Measurements from ENCODE around the gene TCF12.

TCF12 gene

DNA sequence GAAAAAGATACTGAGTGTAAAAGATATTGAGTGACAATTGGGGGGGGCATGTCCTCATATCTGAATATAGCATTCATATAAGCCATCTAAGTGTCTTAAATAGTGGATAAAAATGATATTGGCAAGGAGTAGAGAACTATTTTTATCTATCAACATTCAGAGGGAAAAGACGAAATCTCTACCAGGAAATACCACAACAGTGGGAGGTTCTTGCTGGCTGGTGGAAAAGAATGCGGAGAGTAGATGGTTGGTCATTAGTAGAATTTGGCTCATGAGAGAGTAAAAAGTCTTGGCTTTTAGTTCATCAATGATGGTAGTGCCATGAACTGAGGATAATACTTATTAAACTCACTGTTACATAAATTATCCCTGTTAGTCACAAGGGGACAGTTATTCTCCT is 4.8 kb upstream of the TCF12 start:
- no peak for TF ChIP-seq CTCF (IDR thresholded peaks at IDR 0.05; ENCODE audit: low read length, missing control alignments)
- H3K4me3 ChIP-seq (replicated peaks; ENCODE audit: low read depth, low read length) = no peak overlapping the region
- peak; percentile 79 for DNase-seq (ENCODE audit: low read depth)

DNA sequence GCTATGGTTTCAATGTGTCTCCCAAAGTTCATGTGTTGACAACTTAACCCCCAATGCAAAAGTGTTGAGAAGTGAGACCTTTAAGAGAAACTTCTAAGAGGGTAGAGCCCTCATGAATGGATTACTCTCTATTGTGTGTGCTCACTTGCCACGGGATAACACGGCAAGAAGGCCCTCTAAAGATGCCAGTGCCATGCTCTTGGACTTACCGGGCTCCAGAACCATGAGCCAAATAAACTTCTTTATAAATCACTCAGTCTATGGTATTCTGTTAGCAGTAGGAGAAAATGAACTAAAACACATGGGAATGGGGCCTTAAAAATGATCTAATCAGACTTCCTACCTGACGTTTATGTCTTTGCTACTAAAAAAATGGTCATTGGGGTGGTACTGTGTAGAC is 2.6 kb upstream of the TCF12 start:
- TF ChIP-seq CTCF (IDR thresholded peaks at IDR 0.05; ENCODE audit: low read length, missing control alignments) = no peak
- no peak overlapping the region for H3K4me3 ChIP-seq (replicated peaks; ENCODE audit: low read depth, low read length)
- no peak for DNase-seq (ENCODE audit: low read depth)

DNA sequence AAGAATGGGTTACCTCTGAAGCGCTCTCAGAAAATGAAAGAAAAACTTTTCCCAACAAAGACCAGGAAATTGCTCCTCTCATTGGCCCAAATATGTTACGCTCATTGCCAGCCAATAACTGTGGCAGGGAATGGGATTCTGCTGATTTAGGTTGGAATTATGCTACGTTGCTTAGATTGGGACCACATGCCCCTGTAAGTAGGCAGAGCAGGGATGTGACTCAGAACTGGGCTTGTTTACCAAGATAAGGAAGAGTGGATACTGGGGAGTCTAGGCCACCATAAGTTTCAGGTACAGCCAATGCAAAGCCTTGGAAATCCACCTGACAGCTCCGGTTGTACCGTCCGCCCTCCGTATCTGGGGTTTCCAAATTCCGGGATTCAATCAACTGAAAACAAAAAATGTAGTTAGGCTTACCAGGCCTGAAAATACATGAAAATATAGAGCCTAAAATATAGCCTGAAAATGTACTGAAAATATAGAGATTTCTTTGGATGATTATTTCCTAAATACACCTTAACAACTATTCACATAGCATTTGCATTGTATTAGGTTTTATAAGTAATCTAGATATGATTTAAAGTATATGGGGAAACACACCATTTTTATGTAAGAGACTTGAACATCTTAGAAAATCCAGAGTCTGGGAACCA is 1.5 kb upstream of the TCF12 start:
- H3K4me3 ChIP-seq (replicated peaks; ENCODE audit: low read depth, low read length) = no peak overlapping the region
- DNase-seq (ENCODE audit: low read depth) = peak; percentile 22

DNA sequence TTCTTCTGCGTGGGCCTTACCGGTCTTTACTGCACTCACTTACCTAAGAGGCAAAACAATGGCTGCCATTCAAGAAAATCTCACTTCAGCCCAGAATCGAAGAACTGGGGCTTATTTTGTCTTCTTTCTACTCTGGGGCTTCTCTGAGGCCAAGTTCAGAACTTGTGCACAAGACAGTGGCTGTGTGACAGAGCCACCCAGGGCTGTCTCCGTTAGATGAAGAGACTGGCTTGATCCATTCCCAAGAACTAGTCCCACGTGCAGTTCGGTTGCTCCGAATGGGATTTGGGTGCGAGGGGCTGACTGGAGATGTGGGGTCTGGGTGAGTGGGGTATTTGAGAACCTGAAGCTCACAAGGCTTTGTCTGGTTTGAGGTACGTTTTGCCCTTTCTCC is 795 bp upstream of the TCF12 start:
- no peak for DNase-seq (ENCODE audit: low read depth)
- peak overlapping the region; percentile 75 for H3K4me3 ChIP-seq (replicated peaks; ENCODE audit: low read depth, low read length)
- no peak for TF ChIP-seq CTCF (IDR thresholded peaks at IDR 0.05; ENCODE audit: low read length, missing control alignments)

More for the DNA sequence above, 1.5 kb upstream of the TCF12 start:
- no peak for TF ChIP-seq CTCF (IDR thresholded peaks at IDR 0.05; ENCODE audit: low read length, missing control alignments)

GRCh38 chr15:56919031-56919608 is 676 bp downstream of the TCF12 start:
- no peak for TF ChIP-seq CTCF (IDR thresholded peaks at IDR 0.05; ENCODE audit: low read length, missing control alignments)
- H3K4me3 ChIP-seq (replicated peaks; ENCODE audit: low read depth, low read length) = peak overlapping the region; percentile 75
- peak; percentile 73 for DNase-seq (ENCODE audit: low read depth)

DNA sequence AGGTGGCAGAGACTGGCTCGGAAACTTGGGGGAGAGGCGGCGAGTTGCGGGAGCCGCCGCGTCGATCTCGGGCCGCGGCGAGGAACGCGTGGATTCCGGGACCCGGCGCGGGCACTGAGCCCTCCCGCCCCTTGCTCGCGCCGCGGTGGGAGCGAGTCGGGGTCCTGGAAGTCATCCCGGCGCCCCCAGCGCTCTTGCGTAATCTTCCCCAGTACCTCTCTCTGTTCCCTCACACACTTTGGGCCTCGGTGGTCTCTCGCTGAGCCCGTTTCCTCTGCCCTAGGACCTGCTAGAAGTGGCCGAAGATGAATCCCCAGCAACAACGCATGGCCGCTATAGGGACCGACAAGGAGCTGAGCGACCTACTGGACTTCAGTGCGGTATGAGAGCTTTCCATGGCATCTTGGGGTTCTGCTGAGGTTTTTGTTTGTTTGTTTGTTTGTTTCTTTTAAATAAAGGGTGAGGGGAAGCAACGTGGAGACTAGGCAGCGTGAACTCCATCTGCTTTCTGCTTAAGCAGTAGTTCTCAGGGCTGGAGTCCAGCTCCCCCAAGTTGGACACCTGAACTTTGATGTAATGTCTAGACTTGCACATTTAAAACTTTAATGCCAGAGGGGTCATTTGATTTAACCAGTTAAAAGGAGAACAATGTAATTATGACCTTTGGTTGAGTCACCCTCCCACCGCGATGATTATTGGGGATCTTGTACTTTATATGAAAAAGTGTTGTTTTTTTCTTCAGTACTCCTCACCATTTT is 1.3 kb downstream of the TCF12 start:
- H3K4me3 ChIP-seq (replicated peaks; ENCODE audit: low read depth, low read length) = peak overlapping the region; percentile 75
- peak; percentile 40 for DNase-seq (ENCODE audit: low read depth)
- TF ChIP-seq CTCF (IDR thresholded peaks at IDR 0.05; ENCODE audit: low read length, missing control alignments) = no peak
